ENCODE results near the gene TEAD4. TPM values are rescaled to one million over a fixed set of nuclear protein-coding genes. Genes with fewer than 3 reads are reported as not detected.

Gene TEAD4
- total RNA-seq (10 to 100 TPM in 6 of 10 donors, 1 to 10 TPM in 4; 4.7 to 37.5 (median 11.4) TPM), polyA plus RNA-seq (10 to 100 TPM in 1 of 2 donors, 1 to 10 TPM in 1; 7.6 to 45.6 TPM)
- long read RNA-seq, donor 1, partial matches to known transcripts, result 12 of 17 reads
- long read RNA-seq, donor 1, other reads (novel, unspliced or antisense), result 3 of 17 reads
- long read RNA-seq, donor 2, partial matches to known transcripts, result 3 of 8 reads
- long read RNA-seq, donor 2, other reads (novel, unspliced or antisense), result 4 of 8 reads
- long read RNA-seq, donor 3, transcript TEAD4-202 (13 exons, 1,690 nt), result major isoform, 7 of 58 reads
- long read RNA-seq, donor 3, partial matches to known transcripts, result 36 of 58 reads
- long read RNA-seq, donor 3, other reads (novel, unspliced or antisense), result 13 of 58 reads

- no peaks in the 10 kb centered on the region for H3K9me3 ChIP-seq
- DNase-seq (peak; percentile 65 to 69), ATAC-seq (peak; percentile 5 to 53 (median 44))
- H3K27me3 ChIP-seq, result peaks cover 0 to 60% (median 0%) of the 10 kb centered on the region in 7 donors
- H3K27ac ChIP-seq, result peak within 1 kb of the TSS; percentile 78 to 94 (median 88)
- H3K4me3 ChIP-seq, result peak within 1 kb of the TSS; percentile 35 to 74 (median 64)
- H3K4me1 ChIP-seq, result peaks cover 0 to 49% (median 26%) of the 10 kb centered on the region in 9 donors
- H3K36me3 ChIP-seq, result no peaks in the 10 kb centered on the region
- intact Hi-C loops (cut with DNase I), result loop anchor here in 5 of 10 donors (2.0 to 10.0 kb wide), 4 partner anchors 68 to 163 kb away; partner anchors contain the start of gene TULP3 (in 1 of the 5)
- TF ChIP-seq CTCF (IDR thresholded peaks at IDR 0.05), result no peak
- 0 to 2% methylated on average over 11 to 50 of the region's 50 CpGs for WGBS, 2 donors
Measured at GRCh38 chr12:2959192-2959504, at the start of gene TEAD4. TSS of gene TEAD4 (plus strand) at chr12:2959397.

GRCh38 chr12:2912216-2912575, 47.0 kb upstream of the TEAD4 start:
- peaks cover 0 to 75% (median 10%) of the 10 kb centered on the region in 9 donors for H3K36me3 ChIP-seq

GRCh38 chr12:2919249-2919648, 39.9 kb upstream of the TEAD4 start:
- DNase-seq (no peak), ATAC-seq (no peak)
- no peak for TF ChIP-seq CTCF (IDR thresholded peaks at IDR 0.05)
- Histone ChIP-seq H3K27ac (no peak overlapping the region), H3K36me3 (peaks cover 0 to 79% (median 8%) of the 10 kb centered on the region in 9 donors), H3K4me3 (no peak overlapping the region), H3K4me1 (peaks cover 0 to 5% (median 0%) of the 10 kb centered on the region in 9 donors), H3K27me3 (no peaks in the 10 kb centered on the region), H3K9me3 (no peaks in the 10 kb centered on the region)
- intact Hi-C loops (cut with DNase I), result no loop called here
- 69 to 73% methylated on average over 2 of the region's 2 CpGs for WGBS, 2 donors

More at GRCh38 chr12:2912216-2912575, 47.0 kb upstream of the TEAD4 start:
- H3K4me1 ChIP-seq, result no peaks in the 10 kb centered on the region
- H3K27me3 ChIP-seq, result no peaks in the 10 kb centered on the region
- no peak overlapping the region for H3K4me3 ChIP-seq
- ATAC-seq (no peak), DNase-seq (no peak)
- WGBS, 2 donors, result 95 to 100% methylated on average over 3 of the region's 3 CpGs
- no peak overlapping the region for H3K27ac ChIP-seq
- intact Hi-C loops (cut with DNase I), result no loop called here
- TF ChIP-seq CTCF (IDR thresholded peaks at IDR 0.05), result no peak
- no peaks in the 10 kb centered on the region for H3K9me3 ChIP-seq

GRCh38 chr12:2922329-2922728, 36.9 kb upstream of the TEAD4 start:
- peaks cover 0 to 5% (median 0%) of the 10 kb centered on the region in 9 donors for H3K4me1 ChIP-seq
- ATAC-seq (no peak), DNase-seq (no peak)
- no peaks in the 10 kb centered on the region for H3K9me3 ChIP-seq
- WGBS, 2 donors, result 98% methylated on average over 2 of the region's 2 CpGs
- no peak for TF ChIP-seq CTCF (IDR thresholded peaks at IDR 0.05)
- no peak overlapping the region for H3K4me3 ChIP-seq
- peaks cover 0 to 82% (median 8%) of the 10 kb centered on the region in 9 donors for H3K36me3 ChIP-seq
- H3K27me3 ChIP-seq, result no peaks in the 10 kb centered on the region
- H3K27ac ChIP-seq, result no peak overlapping the region
- intact Hi-C loops (cut with DNase I), result no loop called here

Data from heart right ventricle (tissue), 16 donors.